Measurements from ENCODE around the gene TIGIT.

TIGIT gene

GRCh38 chr3:114313426-114313825 lies 19.6 kb downstream of the TIGIT start:
- no peak for DNase-seq

DNA sequence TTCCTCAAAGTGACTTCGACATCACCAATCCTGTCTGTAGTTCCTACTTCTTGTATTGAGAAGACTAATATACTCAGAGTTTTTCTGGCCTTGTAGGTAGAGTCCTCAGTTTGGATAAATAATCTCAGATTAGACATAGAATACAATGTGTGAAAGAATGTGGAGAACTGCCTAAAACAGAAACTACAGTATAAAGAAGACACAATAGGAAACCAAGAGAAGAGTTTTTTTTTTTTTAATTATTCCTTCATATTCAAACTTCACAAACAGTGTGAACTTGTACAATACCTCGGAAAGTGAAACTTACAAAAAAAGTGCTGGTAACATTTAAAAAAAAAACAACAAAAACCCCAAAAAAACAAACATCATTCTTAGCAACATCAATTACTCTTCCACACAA lies 20.5 kb downstream of the TIGIT start:
- DNase-seq, result no peak

DNA sequence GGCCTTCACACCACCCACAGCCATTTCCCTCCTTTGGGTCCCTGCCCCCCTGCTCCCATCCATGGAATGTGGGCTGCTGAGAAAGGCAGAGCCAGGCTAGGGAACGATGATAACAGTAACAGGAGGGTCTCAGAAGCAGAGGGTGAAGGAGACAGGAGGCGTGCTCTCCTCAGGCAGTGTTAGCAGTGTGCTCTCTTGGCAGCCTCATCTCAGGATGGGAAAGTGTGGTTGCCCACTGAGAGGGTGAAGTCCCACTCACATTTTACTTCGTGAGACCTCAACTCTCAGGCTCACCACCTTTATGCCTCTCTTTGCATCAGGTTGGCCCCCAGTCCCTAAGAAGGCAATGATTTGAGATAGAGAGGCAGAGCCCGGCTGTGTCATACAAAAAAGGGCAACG lies 24.5 kb downstream of the TIGIT start:
- no peak for DNase-seq

DNA sequence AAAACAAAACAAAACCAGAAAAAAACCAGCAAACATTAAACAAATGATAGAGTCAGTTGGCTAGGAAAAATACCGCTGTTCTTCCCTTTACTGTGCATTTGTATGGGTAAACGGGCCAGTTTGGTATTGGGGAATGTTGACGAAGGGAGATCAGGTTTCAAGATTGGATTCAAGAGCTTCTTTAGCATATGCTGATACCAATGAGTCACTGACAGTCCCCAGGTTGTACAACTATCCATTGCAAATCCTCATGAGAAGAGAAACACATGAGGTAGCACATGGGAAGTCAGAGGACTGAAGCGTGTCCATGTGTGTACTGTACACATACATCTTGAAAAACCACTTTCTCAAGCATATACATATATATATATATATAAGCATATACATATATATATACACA lies 25.6 kb downstream of the TIGIT start:
- DNase-seq, result no peak

- no peak for DNase-seq
Measured at GRCh38 chr3:114320246-114320645, 26.4 kb downstream of the TIGIT start.

DNA sequence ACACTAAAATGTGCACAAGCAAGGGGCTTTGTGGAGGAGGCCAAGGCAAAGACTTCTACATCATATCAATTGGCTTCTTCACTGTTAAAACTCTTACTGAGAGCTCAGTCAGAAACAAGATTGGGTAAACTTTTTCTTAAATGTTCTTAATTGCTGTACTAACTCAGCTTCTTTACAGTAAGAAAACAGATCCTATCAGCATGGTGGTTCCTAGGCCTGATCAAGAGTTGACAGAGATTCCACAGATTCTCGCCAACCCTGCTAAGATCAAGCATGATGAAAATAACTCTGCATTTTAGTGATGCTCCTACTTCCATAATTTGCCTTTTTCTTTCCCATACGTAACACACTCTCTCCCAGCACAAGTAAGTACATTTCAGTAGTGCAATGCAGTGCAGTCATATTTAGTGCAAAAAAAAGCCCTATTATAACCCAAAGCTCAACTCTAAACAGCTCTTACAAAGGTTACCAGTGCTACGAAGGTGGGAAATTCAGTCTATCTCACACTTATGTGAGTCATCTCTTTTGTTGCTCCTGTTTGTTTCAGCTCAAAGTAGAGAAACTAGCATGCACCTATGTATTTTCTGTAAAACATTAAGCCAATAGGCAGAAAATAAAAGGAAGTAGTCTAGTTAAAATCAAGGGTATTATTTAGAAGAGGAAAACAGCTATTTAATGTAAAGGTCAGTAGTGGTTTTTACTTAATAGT lies 29.9 kb downstream of the TIGIT start:
- DNase-seq, result no peak

GRCh38 chr3:114327665-114328064 lies 33.8 kb downstream of the TIGIT start:
- DNase-seq, result no peak

DNA sequence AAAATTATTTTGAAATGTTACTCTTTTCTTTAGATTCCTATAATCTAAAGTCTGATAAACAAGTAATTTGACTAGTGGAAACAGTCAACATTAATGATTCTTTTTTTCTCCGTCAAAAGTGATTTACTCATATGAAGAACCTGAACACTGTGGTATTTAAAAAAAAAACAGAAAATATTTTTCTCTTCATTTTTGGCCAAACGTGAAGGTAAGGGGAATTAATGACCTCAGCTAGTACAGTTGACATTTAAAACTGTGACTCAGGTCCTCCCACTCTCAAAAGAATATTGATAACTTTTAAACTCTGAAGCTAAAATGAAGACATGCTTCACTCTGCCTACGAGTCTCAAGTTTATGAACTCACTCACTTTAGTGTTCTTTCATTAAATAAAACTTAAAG lies 34.5 kb downstream of the TIGIT start:
- DNase-seq, result no peak

GRCh38 chr3:114329823-114330222 lies 36.0 kb downstream of the TIGIT start:
- no peak for DNase-seq

DNA sequence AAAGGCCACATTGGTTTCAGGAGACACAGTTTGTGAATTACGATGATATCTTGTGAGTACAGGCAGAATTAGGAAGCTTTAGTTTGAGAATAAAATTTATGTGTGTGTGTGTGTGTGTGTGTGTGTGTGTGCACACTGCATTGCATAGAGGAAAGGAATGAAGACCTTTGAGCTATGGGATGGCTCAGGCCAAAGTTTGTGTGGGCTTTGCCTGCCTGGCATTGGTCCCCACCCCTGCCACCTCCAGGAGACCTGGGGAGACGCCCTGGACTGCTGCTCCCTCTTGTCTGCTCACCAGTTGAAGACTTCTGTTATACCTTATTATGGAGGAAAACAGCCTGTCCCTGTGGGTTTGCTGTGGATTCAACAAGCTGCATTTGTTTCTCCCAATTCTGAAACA lies 37.2 kb downstream of the TIGIT start:
- DNase-seq, result no peak

- DNase-seq, result no peak
Measured at GRCh38 chr3:114331710-114332109, 37.9 kb downstream of the TIGIT start.

DNA sequence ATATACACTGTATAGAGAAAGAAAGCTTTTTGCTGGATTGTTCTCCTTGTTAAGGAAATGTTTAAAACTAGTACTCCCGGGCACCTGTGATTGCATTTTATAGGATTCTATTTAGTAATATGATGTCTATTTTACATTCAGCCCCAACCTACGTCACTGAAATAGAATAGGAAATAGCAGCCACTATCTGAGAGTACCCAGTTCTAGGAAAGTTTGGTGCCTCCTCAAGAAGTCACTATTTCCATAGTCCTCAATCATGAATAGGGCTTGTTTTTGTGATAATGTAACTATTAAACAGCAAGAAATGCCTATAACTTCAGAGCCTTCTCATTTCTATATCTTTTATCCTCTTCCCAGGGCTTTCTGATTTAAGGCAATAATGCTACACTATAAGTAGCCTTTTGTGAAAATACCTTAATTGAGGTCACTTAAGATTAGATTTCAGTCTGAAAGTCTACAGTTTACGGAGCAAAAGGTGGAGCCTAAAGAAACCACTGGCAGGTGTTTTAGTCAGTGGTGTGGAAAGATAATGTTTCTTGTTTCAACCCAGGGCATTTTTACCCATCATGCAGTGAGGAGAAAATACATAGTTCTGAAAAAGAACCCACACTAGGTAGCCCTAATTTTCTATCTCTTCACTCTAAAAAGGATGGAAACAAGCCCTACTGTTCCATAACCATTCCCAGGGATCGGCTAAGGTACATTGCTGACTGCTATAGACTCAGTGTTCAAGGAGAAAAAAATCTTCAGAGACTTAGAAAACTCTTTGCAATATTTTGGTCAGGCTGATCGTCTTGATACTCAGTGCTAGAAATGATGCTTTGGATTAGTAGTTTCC lies 38.7 kb downstream of the TIGIT start:
- DNase-seq, result no peak

GRCh38 chr3:114333180-114333922 lies 39.5 kb downstream of the TIGIT start:
- no peak for DNase-seq

DNA sequence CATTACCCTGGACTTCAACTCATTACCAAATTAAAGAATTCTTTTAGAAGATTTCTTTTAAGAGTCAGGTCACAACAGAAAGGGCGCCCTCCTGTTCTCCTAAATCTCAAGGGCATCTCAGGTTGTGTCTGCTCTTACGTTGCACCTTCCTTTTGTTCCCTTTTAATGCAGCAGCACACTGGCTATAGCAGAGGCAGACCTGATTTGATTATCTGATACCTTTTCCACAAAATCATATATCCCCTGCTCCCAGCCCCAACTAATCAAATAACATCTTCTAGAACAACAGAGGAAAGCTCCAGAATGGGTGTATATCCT lies 40.1 kb downstream of the TIGIT start:
- DNase-seq, result no peak

DNA sequence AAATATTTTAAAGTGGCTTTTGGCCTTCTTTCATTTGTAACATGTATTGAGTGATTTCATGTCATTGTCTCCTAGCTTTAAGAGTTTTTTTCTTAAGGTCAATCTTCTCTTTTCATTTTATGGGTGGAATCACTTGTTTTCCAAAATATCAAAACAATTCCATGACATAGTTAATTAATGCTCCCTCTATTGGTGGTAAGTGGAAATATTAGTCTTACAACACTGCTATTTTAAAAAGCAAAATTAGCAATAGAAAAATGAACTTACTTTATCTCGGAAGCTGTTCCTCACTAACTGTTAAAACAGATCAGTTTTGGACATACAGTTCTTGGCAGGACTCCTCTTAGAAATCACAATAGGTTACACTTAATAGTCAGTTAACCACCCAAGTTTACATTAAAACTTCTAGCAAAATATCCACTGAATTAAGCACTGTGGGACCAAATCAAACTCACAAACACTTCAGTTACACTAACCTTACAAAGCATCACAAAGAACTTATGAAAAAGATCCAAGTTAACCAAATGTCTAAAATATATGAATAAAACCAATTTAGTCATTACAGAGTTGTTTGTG lies 42.4 kb downstream of the TIGIT start:
- no peak for DNase-seq

DNA sequence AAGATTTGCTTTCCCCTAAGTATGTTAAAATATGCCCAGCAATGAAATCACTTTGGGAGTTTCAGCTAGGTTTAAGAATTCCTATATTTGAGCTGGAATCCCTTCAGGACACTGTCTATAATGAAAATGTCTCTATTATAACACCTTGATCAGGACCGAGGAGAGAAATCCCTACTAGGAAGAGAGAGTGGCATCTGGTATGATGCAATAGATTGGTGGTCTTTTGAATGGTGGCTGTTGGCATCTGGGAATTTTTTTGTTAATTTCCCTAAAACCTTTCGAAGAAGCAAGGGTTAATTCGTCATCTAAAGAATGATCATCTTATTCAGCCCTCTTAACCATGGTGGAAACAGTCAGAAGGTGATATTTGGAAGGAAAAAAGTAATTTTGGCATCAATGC lies 43.0 kb downstream of the TIGIT start:
- DNase-seq, result no peak

GRCh38 chr3:114338651-114339357 lies 45.0 kb downstream of the TIGIT start:
- no peak for DNase-seq

DNA sequence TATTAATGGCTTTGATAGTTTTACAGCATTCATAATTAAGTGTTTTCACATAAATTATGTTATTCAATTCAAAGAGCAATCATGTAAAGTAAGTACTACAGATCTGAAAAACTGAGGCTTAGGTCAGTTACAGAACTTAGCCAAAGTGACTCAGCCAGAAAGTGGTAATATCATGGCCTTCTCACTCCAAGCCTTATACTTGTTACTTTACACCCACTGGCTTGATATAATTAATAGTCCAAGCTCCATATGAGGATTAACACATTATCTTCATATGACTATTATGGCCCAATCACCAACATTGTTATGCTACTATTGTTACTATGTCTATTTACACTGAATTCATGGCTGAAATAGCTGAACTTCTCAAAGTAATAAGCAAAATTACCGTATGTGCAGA lies 50.7 kb downstream of the TIGIT start:
- no peak for DNase-seq

GRCh38 chr3:114350271-114350670 lies 56.4 kb downstream of the TIGIT start:
- DNase-seq, result no peak

GRCh38 chr3:114350690-114351089 lies 56.9 kb downstream of the TIGIT start:
- DNase-seq, result no peak

- DNase-seq, result no peak
Measured at GRCh38 chr3:114351123-114351821, 57.4 kb downstream of the TIGIT start.

- DNase-seq, result no peak
Measured at GRCh38 chr3:114351822-114352145, 58.0 kb downstream of the TIGIT start.

Data from activated CD4-positive, alpha-beta T cell treated with anti-CD3 and anti-CD28 coated beads, Interleukin-2, Interleukin-6, amounts not matched to agents 100 ng/mL and 50 ng/mL, durations not matched to agents 16 hours and 8 hours (primary cell).